Placental pericyte (primary cell): ENCODE measurements around the gene DEFB127. TPM values are rescaled to one million over a fixed set of nuclear protein-coding genes. Genes with fewer than 3 reads are reported as not detected.

Experiments used
- total RNA-seq: library from RNA; depleted of rRNA; stranded (reverse); fragments of >200 nt; gene quantifications from 2 replicates; pipeline ENCODE4 v1.2.3, GENCODE V29; 2012

Gene DEFB127
- total RNA-seq: not detected in 2 replicates

DNA sequence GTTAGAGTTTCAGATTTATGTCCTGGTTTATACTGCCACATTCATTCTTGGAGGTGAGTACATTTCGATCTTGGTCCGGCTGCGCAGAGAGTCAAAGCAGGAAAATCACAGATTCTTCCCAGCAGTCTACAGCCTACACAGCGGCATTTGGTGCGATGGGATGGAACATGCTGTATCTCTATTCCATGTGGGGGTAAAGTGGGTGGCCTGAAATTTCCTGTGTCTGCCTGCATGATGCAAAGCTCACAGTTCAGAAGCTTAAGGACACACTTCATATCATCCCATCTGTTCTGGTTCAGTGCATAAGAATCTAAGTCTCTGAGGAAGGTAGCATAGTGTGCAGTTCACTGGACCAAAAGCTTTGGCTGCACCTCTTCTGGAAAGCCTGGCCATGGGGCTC is at the start of gene DEFB127:
DEFB127 (plus strand) TSS at position 301 of the 400 bp plus-strand sequence; CDS start at position 392, 91 bp downstream.

GRCh38 chr20:142290-142689 is 15.0 kb upstream of the DEFB127 start, which contains the start of gene DEFB126:
TSS of gene DEFB126 (plus strand) at chr20:142590. CDS start at chr20:142629, 39 bp downstream.

DNA sequence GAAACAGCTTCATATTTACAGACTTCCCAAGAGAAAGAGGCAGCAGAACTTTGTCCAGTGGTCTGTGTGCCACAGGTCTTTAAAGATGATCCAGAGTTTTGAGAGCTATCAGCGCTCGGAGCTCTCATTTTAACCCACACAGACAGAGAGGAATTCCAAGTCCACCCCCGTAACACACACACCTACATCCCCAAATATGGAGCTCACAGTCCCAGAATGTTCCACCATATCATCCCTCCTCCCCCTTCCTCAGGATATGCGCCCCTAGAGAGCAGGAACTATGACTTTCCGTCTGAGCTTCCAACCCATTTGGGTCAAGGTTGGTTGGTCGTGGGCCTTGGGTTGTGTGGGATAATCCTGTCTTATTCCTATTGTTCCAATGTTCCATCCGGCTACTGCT is 32.4 kb downstream of the DEFB127 start, which contains the start of gene DEFB128:
DEFB128 (minus strand) TSS at position 101 of the 400 bp plus-strand sequence; CDS start at position 13, 88 bp downstream.

Other genes starting within 250 kb of the DEFB127 start
- not detected in 2 replicates for gene DEFB125, start 69.8 kb upstream of the DEFB127 start, total RNA-seq
- not detected in 2 replicates for gene DEFB126, start 14.9 kb upstream of the DEFB127 start, total RNA-seq
- gene DEFB128, start 32.3 kb downstream of the DEFB127 start, total RNA-seq: not detected in 2 replicates
- gene DEFB129, start 69.8 kb downstream of the DEFB127 start, total RNA-seq: not detected in 2 replicates
- not detected in 2 replicates for gene DEFB132, start 100.3 kb downstream of the DEFB127 start, total RNA-seq
- 3.1 and 3.4 TPM in 2 replicates for gene C20orf96, start 133.3 kb downstream of the DEFB127 start, total RNA-seq
- 12.7 and 23.3 TPM in 2 replicates for gene ZCCHC3, start 140.1 kb downstream of the DEFB127 start, total RNA-seq
- 10.1 and 10.3 TPM in 2 replicates for gene SOX12, start 168.1 kb downstream of the DEFB127 start, total RNA-seq
- 33.5 and 56.9 TPM in 2 replicates for gene NRSN2, start 189.7 kb downstream of the DEFB127 start, total RNA-seq
- 57.0 and 452 TPM in 2 replicates for gene TRIB3, start 223.3 kb downstream of the DEFB127 start, total RNA-seq